DND-41 (cell line): ENCODE measurements around the gene ARHGAP21.

Experiments
- ATAC-seq: fragments of 200-7000 bp; cut with Tn5 transposase; 3 replicates; pipeline ENCODE4 v1.9.1; 2021; ENCODE audit warnings: low read depth; ENCODE audit not compliant: insufficient read depth
- DNase-seq: peaks from one replicate; pipeline ENCODE4 v3.0.0-alpha.2; 2020
- H2AFZ ChIP-seq: 2 replicates; pipeline ENCODE4 v1.6.0; 2012; ENCODE audit warnings: low read depth, low read length
- H3K27ac ChIP-seq: 2 replicates; pipeline ENCODE4 v1.5.1; 2012; ENCODE audit warnings: low read length, inconsistent platforms
- H3K27me3 ChIP-seq: fragments of 200-600 bp; sonication (generic); 2 replicates; pipeline ENCODE4 v1.6.0; 2012; ENCODE audit warnings: low read length, mild to moderate bottlenecking, inconsistent platforms; ENCODE audit not compliant: insufficient read depth, poor library complexity
- H3K36me3 ChIP-seq: 2 replicates; pipeline ENCODE4 v1.5.1; 2012; ENCODE audit warnings: low read length, inconsistent platforms; ENCODE audit not compliant: insufficient read depth
- H3K4me1 ChIP-seq: 2 replicates; pipeline ENCODE4 v1.5.1; 2012; ENCODE audit warnings: mild to moderate bottlenecking, low read length; ENCODE audit not compliant: insufficient read depth
- H3K4me2 ChIP-seq: 2 replicates; pipeline ENCODE4 v1.6.0; 2012; ENCODE audit warnings: mild to moderate bottlenecking, moderate library complexity, low read length, inconsistent platforms; ENCODE audit not compliant: insufficient read depth
- H3K4me3 ChIP-seq, 2 experiments: fragments of 200-600 bp in 1 of 2; shearing (Covaris generic) in 1 of 2; 2 replicates each; pipeline ENCODE4 v1.5.1; 2012 to 2016; ENCODE audit warnings: inconsistent platforms in 2 of 2, low read length in 2 of 2, mild to moderate bottlenecking in 2 of 2, low read depth in 1 of 2, moderate library complexity in 1 of 2
- H3K79me2 ChIP-seq: 2 replicates; pipeline ENCODE4 v1.6.0; 2012; ENCODE audit warnings: low read length, inconsistent platforms; ENCODE audit not compliant: insufficient read depth
- H3K9ac ChIP-seq: 2 replicates; pipeline ENCODE4 v1.6.0; 2012; ENCODE audit warnings: low read depth, mild to moderate bottlenecking, inconsistent platforms, low read length, moderate library complexity
- H3K9me3 ChIP-seq: 2 replicates; pipeline ENCODE4 v1.5.1; 2012; ENCODE audit warnings: low read length, moderate library complexity, mild to moderate bottlenecking, inconsistent platforms; ENCODE audit not compliant: insufficient read depth, severe bottlenecking
- H4K20me1 ChIP-seq: 2 replicates; pipeline ENCODE4 v1.6.0; 2012; ENCODE audit warnings: low read length; ENCODE audit not compliant: insufficient read depth
- EZH2 ChIP-seq: IDR thresholded peaks from 3 replicates; pipeline ENCODE4 v1.6.1; 2012; ENCODE audit warnings: borderline replicate concordance, low read depth, mild to moderate bottlenecking, moderate library complexity, low read length, inconsistent platforms; ENCODE audit not compliant: severe bottlenecking
- TF ChIP-seq, protein P1 (sequence below): IDR thresholded peaks from 2 replicates; pipeline ENCODE4 v1.5.1; 2012; ENCODE audit warnings: borderline replicate concordance, low read length, moderate library complexity, mild to moderate bottlenecking; ENCODE audit not compliant: poor library complexity, severe bottlenecking; ENCODE audit errors: extremely low read depth

ARHGAP21 gene

DNA sequence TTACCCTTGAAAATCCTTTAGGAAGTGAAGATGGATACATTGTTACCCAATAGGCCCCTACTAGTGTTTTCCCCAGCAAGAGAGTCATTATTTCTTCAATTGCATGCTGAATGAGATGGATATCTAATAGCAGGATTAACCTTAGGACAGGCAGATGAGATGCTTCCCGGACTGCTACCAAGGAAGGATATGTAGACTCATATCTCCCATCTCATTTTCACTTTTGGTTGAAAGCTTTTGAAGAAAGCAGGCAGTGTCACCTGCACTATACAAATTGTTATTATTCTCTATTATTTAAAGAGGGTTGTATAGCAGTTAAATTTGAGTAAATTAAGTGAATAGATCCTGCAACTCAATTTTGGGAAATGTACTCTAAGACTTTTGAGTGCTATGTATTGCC, 17.0 kb upstream of the ARHGAP21 start:
- H3K4me3 ChIP-seq, result no peak overlapping the region
- H3K36me3 ChIP-seq, result no peaks in the 10 kb centered on the region
- H3K27ac ChIP-seq, result no peak overlapping the region
- H3K79me2 ChIP-seq, result no peaks in the 10 kb centered on the region
- no peaks in the 10 kb centered on the region for H3K4me1 ChIP-seq
- H3K9me3 ChIP-seq, result peaks cover 8% of the 10 kb centered on the region
- ATAC-seq (no peak), DNase-seq (no peak)
- no peak overlapping the region for H3K9ac ChIP-seq
- no peaks in the 10 kb centered on the region for H4K20me1 ChIP-seq
- no peak overlapping the region for H2AFZ ChIP-seq
- TF ChIP-seq EZH2, result no peak
- TF ChIP-seq, protein P1, sequence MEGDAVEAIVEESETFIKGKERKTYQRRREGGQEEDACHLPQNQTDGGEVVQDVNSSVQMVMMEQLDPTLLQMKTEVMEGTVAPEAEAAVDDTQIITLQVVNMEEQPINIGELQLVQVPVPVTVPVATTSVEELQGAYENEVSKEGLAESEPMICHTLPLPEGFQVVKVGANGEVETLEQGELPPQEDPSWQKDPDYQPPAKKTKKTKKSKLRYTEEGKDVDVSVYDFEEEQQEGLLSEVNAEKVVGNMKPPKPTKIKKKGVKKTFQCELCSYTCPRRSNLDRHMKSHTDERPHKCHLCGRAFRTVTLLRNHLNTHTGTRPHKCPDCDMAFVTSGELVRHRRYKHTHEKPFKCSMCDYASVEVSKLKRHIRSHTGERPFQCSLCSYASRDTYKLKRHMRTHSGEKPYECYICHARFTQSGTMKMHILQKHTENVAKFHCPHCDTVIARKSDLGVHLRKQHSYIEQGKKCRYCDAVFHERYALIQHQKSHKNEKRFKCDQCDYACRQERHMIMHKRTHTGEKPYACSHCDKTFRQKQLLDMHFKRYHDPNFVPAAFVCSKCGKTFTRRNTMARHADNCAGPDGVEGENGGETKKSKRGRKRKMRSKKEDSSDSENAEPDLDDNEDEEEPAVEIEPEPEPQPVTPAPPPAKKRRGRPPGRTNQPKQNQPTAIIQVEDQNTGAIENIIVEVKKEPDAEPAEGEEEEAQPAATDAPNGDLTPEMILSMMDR, result no peak
- H3K27me3 ChIP-seq, result no peaks in the 10 kb centered on the region
- no peak overlapping the region for H3K4me2 ChIP-seq

DNA sequence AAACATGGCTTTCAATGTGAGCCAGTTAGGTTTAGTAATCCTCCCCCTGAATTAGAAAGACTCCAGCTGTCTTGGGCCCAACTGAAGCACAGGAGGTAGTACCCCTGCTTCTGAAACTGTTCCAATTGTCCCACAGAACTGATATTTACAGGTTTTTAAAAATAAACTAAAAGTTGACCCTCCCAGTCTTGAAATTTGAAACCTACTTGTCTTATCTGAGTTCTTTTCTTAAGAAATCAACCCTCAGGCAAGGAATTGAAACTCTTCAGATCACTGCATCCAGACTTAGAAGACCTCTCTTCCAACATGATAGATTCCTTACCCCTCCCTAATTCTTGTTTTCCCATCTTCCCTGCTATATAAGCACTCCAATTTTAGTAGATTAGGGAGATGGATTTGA, 13.3 kb upstream of the ARHGAP21 start:
- peaks cover 8% of the 10 kb centered on the region for H3K9me3 ChIP-seq
- no peak overlapping the region for H3K4me2 ChIP-seq
- ATAC-seq, result no peak
- no peaks in the 10 kb centered on the region for H3K4me1 ChIP-seq
- H3K36me3 ChIP-seq, result no peaks in the 10 kb centered on the region
- TF ChIP-seq EZH2, result no peak
- TF ChIP-seq, protein P1, result no peak
- no peaks in the 10 kb centered on the region for H3K79me2 ChIP-seq
- no peak overlapping the region for H3K4me3 ChIP-seq
- H4K20me1 ChIP-seq, result no peaks in the 10 kb centered on the region
- no peaks in the 10 kb centered on the region for H3K27me3 ChIP-seq
- no peak for DNase-seq
- no peak overlapping the region for H3K9ac ChIP-seq
- no peak overlapping the region for H2AFZ ChIP-seq
- no peak overlapping the region for H3K27ac ChIP-seq

DNA sequence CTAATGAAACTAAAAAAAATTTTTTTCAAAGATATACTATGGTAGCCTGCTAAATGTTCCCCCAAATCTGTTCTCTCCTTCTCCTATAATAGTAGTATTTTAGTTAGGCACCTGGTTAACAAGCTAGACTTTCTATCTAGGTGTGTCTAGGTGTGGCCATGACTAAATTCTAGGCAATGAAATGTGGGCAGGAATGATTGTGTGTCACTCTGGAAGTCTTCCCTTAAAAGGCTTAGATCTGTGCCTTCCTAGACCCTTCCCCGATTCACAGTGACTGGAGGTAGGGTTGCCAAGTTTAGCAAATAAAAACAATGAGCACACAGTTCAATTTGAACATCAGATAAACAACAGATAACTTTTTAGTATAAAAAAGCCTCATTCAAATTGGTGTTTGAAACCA, 8.3 kb upstream of the ARHGAP21 start:
- DNase-seq (no peak), ATAC-seq (no peak)

More for the DNA sequence above, 8.3 kb upstream of the ARHGAP21 start:
- Histone ChIP-seq H3K27ac (no peak overlapping the region), H3K4me2 (no peak overlapping the region), H3K9me3 (no peaks in the 10 kb centered on the region), H3K9ac (no peak overlapping the region), H2AFZ (no peak overlapping the region), H3K36me3 (no peaks in the 10 kb centered on the region), H3K4me1 (no peaks in the 10 kb centered on the region), H4K20me1 (no peaks in the 10 kb centered on the region), H3K4me3 (no peak overlapping the region), H3K27me3 (no peaks in the 10 kb centered on the region), H3K79me2 (no peaks in the 10 kb centered on the region)
- TF ChIP-seq EZH2, result no peak
- TF ChIP-seq, protein P1, result no peak
